ENCODE results near the gene CHMP4B.

- TF ChIP-seq CTCF (IDR thresholded peaks at IDR 0.05; ENCODE audit: low read depth, low read length) (no peak), MYC (IDR thresholded peaks at IDR 0.05; ENCODE audit: low read depth, low read length) (no peak), POLR2A (IDR thresholded peaks at IDR 0.05; ENCODE audit: extremely low read depth, insufficient read length) (no peak), MAX (IDR thresholded peaks at IDR 0.05; ENCODE audit: low read depth, low read length) (no peak)
These were observed 31.9 kb downstream of the CHMP4B start for GRCh38 chr20:33843050-33843449.
